ENCODE measurements around the gene DAB2IP. TPM values are rescaled to one million over a fixed set of nuclear protein-coding genes. Genes with fewer than 3 reads are reported as not detected.

DAB2IP gene
- total and polyA plus RNA-seq, 4 donors: 19.4 to 75.0 (median 28.7) TPM

DNA sequence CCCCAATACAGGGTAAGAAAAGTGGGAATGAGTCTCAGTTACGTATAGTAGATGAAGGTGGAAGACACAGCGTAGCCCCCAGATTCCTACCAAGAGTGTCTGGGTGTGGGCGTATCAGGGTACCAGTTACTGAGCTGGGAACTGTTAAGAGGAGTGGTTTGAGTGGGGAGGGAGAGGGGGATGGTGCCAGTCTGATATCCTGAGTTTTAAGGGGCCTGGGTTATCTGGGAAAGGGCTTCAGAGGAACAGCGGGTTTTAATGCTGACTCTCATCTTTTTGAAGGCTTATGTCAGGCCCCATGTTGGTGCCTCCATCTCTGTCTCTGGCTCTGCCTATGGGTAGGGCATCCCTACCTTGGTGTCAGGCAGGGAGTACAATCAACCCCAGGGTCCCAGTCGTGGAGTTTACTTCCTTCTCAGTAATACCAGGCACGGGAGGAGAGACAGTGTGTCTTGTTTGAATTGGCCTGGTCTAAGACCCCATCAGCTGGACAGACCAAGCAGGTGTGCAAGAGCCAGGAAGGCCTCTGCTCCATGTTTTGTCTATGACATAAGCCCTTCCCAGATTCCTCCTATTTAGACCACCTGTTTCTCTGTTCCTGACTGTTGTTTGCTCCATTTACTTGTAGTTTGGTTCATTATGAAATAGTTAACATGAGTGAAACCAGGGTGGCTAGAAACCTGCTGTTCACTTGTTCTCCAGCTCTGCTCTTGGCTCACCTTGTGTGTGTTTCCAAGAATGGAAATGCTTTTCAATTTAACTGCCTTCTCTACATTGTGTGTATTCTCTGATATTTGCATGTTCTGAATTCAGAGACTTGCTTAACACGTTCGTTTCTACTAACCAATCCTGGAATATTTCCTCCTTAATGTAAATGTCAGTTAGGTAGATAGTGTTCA lies 125.6 kb downstream of the DAB2IP start:
- peak in 1 of 3 donors; percentile 6 for DNase-seq
- ATAC-seq (ENCODE audit: insufficient read depth, low FRiP score): no peak
- H3K36me3 ChIP-seq (ENCODE audit: control insufficient read depth in 4 of 4, insufficient read depth in 4 of 4, low read length in 4 of 4): peaks cover 14 to 61% (median 49%) of the 10 kb centered on the region in 4 donors

GRCh38 chr9:121778252-121779225 lies 127.1 kb downstream of the DAB2IP start:
- Histone ChIP-seq H3K9ac (ENCODE audit: insufficient read depth in 1 of 2, low read length in 2 of 2) (no peak overlapping the region), H3K27ac (ENCODE audit: low read depth in 1 of 2, low read length in 1 of 2) (no peak overlapping the region), H3K36me3 (ENCODE audit: control insufficient read depth in 4 of 4, insufficient read depth in 4 of 4, low read length in 4 of 4) (peaks cover 14 to 73% (median 50%) of the 10 kb centered on the region in 4 donors), H3K4me1 (ENCODE audit: control insufficient read depth in 5 of 5, insufficient read depth in 5 of 5, low read length in 5 of 5) (peaks cover 0 to 4% (median 3%) of the 10 kb centered on the region in 5 donors), H3K27me3 (ENCODE audit: control insufficient read depth in 3 of 3, insufficient read depth in 3 of 3, low read length in 2 of 3) (no peaks in the 10 kb centered on the region), H3K9me3 (ENCODE audit: control insufficient read depth in 4 of 4, insufficient read depth in 3 of 4, low read length in 3 of 4) (peaks cover 0 to 4% (median 1%) of the 10 kb centered on the region in 4 donors), H3K4me3 (no peak overlapping the region)
- ATAC-seq (ENCODE audit: insufficient read depth, low FRiP score): no peak
- DNase-seq: no peak
- TF ChIP-seq CTCF (IDR thresholded peaks at IDR 0.05; ENCODE audit: control extremely low read depth, extremely low read depth): no peak
- 90 to 91% methylated on average over 4 of the region's 4 CpGs for WGBS, 2 donors

More for the DNA sequence above, 125.6 kb downstream of the DAB2IP start:
- no peak overlapping the region for H3K4me3 ChIP-seq
- no peak for TF ChIP-seq CTCF (IDR thresholded peaks at IDR 0.05; ENCODE audit: control extremely low read depth, extremely low read depth)
- H3K27me3 ChIP-seq (ENCODE audit: control insufficient read depth in 3 of 3, insufficient read depth in 3 of 3, low read length in 2 of 3): no peaks in the 10 kb centered on the region
- H3K4me1 ChIP-seq (ENCODE audit: control insufficient read depth in 5 of 5, insufficient read depth in 5 of 5, low read length in 5 of 5): peaks cover 0 to 4% (median 0%) of the 10 kb centered on the region in 5 donors
- no peak overlapping the region for H3K9ac ChIP-seq (ENCODE audit: insufficient read depth in 1 of 2, low read length in 2 of 2)
- WGBS, 2 donors: 91 to 93% methylated on average over 8 of the region's 8 CpGs
- peaks cover 0 to 4% (median 3%) of the 10 kb centered on the region in 4 donors for H3K9me3 ChIP-seq (ENCODE audit: control insufficient read depth in 4 of 4, insufficient read depth in 3 of 4, low read length in 3 of 4)
- no peak overlapping the region for H3K27ac ChIP-seq (ENCODE audit: low read depth in 1 of 2, low read length in 1 of 2)

DNA sequence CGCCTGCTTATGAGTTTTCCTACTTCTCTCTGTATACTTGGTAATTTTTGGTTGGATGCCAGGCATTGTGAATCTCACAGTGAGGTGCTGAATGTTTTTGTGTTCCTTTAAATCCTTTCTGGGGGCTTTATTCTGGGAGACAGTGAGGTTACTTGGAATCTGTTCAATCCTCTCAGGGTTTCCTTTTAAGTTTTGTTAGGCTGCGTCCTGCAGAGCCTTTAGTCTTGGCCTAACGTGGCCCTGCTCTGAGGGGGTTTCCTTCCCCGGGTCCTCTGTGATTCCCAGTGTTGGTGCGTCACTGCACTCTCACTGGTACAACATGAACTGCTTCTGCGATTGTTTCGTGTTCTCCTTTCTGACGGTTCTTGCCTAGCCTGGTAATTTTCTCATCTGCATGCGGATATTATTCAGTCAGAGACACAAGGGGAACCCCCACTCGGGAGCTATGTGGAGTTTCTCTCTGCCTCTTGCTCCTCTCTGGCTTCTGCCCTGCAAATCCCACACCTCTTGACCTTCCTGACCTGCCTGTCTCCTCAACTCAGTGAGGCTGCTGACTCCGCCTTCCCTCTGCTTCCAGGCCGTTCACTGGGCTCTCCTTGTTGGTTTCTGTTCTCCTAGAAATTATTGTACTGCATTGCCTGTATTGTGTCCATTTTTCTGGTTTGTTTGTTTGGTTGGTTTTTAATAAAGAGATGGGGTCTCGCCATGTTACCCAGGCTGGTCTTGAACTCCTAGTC lies 128.1 kb downstream of the DAB2IP start:
- no peak overlapping the region for H3K4me3 ChIP-seq
- no peaks in the 10 kb centered on the region for H3K27me3 ChIP-seq (ENCODE audit: control insufficient read depth in 3 of 3, insufficient read depth in 3 of 3, low read length in 2 of 3)
- peaks cover 14 to 63% (median 47%) of the 10 kb centered on the region in 4 donors for H3K36me3 ChIP-seq (ENCODE audit: control insufficient read depth in 4 of 4, insufficient read depth in 4 of 4, low read length in 4 of 4)
- peak in 2 of 3 donors; percentile 9 to 28 for DNase-seq
- 69 to 81% methylated on average over 13 of the region's 13 CpGs for WGBS, 2 donors
- peak overlapping the region in 1 of 2 donors; percentile 5 for H3K9ac ChIP-seq (ENCODE audit: insufficient read depth in 1 of 2, low read length in 2 of 2)
- ATAC-seq (ENCODE audit: insufficient read depth, low FRiP score): no peak
- TF ChIP-seq CTCF (IDR thresholded peaks at IDR 0.05; ENCODE audit: control extremely low read depth, extremely low read depth): no peak
- peaks cover 0 to 4% (median 1%) of the 10 kb centered on the region in 4 donors for H3K9me3 ChIP-seq (ENCODE audit: control insufficient read depth in 4 of 4, insufficient read depth in 3 of 4, low read length in 3 of 4)
- H3K4me1 ChIP-seq (ENCODE audit: control insufficient read depth in 5 of 5, insufficient read depth in 5 of 5, low read length in 5 of 5): peaks cover 0 to 14% (median 7%) of the 10 kb centered on the region in 5 donors
- peak overlapping the region; percentile 27 to 49 for H3K27ac ChIP-seq (ENCODE audit: low read depth in 1 of 2, low read length in 1 of 2)
